Loucy (cell line): ENCODE data around the gene ST7L.

Source experiments
- EZH2phosphoT487 ChIP-seq: fragments of 200-600 bp; IDR thresholded peaks from 2 replicates; pipeline ENCODE4 v1.6.1; 2018; ENCODE audit warnings: antibody characterized with exemption, mild to moderate bottlenecking, moderate library complexity, borderline replicate concordance
- TF ChIP-seq, protein P1 (sequence below): fragments of 200-600 bp; sonication (generic); conservative IDR thresholded peaks from 2 replicates; pipeline ENCODE4 v1.5.1; 2014; ENCODE audit warnings: mild to moderate bottlenecking, antibody characterized with exemption, low read length

DNA sequence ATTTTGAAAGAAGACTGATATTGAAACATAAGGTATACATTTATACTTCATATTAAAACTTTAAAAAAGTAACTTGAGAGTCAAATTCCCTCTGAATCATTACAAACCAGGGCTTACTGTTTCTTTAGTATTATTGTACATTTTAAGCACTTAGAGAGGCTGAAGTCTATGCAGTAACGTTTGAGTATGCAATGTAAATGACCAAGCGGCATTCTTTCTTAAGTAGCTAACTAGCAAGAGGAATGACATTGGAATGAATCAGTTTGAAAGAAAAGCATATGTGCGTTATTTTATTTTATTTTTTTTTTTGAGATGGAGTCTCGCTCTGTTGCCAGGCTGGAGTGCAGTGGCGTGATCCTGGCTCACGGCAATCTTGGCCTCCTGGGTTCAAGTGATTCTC is 85.9 kb downstream of the ST7L start:
- TF ChIP-seq, protein P1, sequence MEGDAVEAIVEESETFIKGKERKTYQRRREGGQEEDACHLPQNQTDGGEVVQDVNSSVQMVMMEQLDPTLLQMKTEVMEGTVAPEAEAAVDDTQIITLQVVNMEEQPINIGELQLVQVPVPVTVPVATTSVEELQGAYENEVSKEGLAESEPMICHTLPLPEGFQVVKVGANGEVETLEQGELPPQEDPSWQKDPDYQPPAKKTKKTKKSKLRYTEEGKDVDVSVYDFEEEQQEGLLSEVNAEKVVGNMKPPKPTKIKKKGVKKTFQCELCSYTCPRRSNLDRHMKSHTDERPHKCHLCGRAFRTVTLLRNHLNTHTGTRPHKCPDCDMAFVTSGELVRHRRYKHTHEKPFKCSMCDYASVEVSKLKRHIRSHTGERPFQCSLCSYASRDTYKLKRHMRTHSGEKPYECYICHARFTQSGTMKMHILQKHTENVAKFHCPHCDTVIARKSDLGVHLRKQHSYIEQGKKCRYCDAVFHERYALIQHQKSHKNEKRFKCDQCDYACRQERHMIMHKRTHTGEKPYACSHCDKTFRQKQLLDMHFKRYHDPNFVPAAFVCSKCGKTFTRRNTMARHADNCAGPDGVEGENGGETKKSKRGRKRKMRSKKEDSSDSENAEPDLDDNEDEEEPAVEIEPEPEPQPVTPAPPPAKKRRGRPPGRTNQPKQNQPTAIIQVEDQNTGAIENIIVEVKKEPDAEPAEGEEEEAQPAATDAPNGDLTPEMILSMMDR, result no peak
- TF ChIP-seq EZH2phosphoT487, result no peak
